Measurements from ENCODE around the gene EML5. TPM values are rescaled to one million over a fixed set of nuclear protein-coding genes. Genes with fewer than 3 reads are reported as not detected.

The EML5 gene
- total and polyA plus RNA-seq, 5 donors = 0.14 to 0.82 (median 0.42) TPM

DNA sequence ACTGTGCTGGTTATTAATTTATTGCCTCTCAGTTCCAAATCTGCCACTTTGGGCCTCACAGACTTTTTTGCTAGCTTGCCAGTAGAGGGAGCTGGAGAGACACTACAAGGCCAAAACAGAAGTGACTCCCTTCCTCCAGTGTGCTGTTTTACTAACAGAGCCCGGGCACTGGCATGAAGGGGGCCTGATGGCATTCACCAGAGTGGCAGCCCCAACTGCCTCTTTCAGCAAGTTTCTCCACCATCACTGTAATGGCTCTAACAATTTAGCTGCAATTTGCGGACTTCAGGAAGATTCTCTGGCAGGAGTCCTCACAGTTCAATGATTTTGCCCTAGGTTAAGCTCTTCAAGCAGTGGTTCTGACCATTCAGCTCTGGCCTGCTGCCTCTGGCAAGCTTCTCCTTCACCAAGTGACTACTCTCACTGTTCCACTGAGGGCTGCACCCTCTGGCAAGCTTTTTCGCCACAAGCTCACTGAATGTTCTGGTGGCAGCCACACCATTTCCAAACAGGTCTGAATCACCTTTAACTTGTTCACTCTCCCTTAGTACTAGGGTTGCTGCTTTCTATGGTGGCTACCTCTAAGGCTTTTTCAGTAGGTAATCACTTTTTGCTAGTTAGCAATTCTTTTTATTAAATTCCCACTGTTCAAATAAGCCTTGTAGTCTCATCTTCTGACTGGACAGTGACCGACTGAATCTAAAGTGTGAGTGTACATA is 125.0 kb downstream of the EML5 start:
- DNase-seq (peak; percentile 32 to 63 (median 49)), ATAC-seq (peak; percentile 79 to 88)
- intact Hi-C loops (cut with DNase I) = loop anchor here in 1 of 4 donors (5.0 kb wide), 1 partner anchor 1245 kb away; no protein-coding TSS in a partner anchor
- Histone ChIP-seq H3K27ac (ENCODE audit: low read length) (no peak overlapping the region), H3K27me3 (ENCODE audit: control insufficient read depth, insufficient read depth) (no peaks in the 10 kb centered on the region), H3K9me3 (ENCODE audit: control insufficient read depth, low read length) (no peaks in the 10 kb centered on the region), H3K4me1 (ENCODE audit: control insufficient read depth, insufficient read depth, low read length) (no peaks in the 10 kb centered on the region), H3K4me3 (ENCODE audit: low read length) (no peak overlapping the region)
- 43% methylated on average over 4 of the region's 4 CpGs for WGBS

- H3K4me1 ChIP-seq (ENCODE audit: control insufficient read depth, insufficient read depth, low read length) = no peaks in the 10 kb centered on the region
- H3K4me3 ChIP-seq (ENCODE audit: low read length) = no peak overlapping the region
- no peaks in the 10 kb centered on the region for H3K27me3 ChIP-seq (ENCODE audit: control insufficient read depth, insufficient read depth)
- ATAC-seq = no peak
- H3K27ac ChIP-seq (ENCODE audit: low read length) = no peak overlapping the region
- no peak for DNase-seq
- H3K9me3 ChIP-seq (ENCODE audit: control insufficient read depth, low read length) = no peaks in the 10 kb centered on the region
- 75% methylated on average over 5 of the region's 5 CpGs for WGBS
- intact Hi-C loops (cut with DNase I) = no loop called here
Observed at GRCh38 chr14:88660056-88660455, 132.7 kb downstream of the EML5 start.

- H3K27ac ChIP-seq (ENCODE audit: low read length) = no peak overlapping the region
- 65% methylated on average over 1 of the region's 1 CpG for WGBS
- no peaks in the 10 kb centered on the region for H3K4me1 ChIP-seq (ENCODE audit: control insufficient read depth, insufficient read depth, low read length)
- intact Hi-C loops (cut with DNase I) = no loop called here
- H3K4me3 ChIP-seq (ENCODE audit: low read length) = no peak overlapping the region
- DNase-seq (no peak), ATAC-seq (no peak)
- H3K9me3 ChIP-seq (ENCODE audit: control insufficient read depth, low read length) = no peaks in the 10 kb centered on the region
- no peaks in the 10 kb centered on the region for H3K27me3 ChIP-seq (ENCODE audit: control insufficient read depth, insufficient read depth)
Observed at GRCh38 chr14:88639221-88639620, 153.5 kb downstream of the EML5 start.

DNA sequence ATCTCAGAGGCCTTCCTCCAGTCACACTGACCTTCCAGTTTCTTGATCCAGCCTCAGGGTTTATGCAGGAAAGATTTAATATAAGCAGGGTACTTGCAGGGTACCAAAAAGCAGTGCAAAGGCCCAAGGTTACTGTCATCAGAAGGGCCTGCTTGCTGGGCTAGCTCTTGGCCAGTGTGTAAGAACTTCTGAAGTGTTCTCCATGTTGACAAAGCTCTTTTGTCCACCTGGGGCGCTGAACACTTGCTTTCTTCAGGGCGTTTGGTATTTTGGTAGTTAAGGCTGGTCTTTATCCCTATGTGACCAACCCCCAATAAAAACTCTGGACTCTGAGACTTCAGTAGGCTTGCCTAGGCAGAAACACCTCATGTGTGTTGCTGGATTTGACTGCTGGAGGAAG is 160.2 kb downstream of the EML5 start:
- DNase-seq = no peak
- no peaks in the 10 kb centered on the region for H3K27me3 ChIP-seq (ENCODE audit: control insufficient read depth, insufficient read depth)
- intact Hi-C loops (cut with DNase I) = no loop called here
- H3K27ac ChIP-seq (ENCODE audit: low read length) = no peak overlapping the region
- no peak overlapping the region for H3K4me3 ChIP-seq (ENCODE audit: low read length)
- H3K9me3 ChIP-seq (ENCODE audit: control insufficient read depth, low read length) = no peaks in the 10 kb centered on the region
- no peaks in the 10 kb centered on the region for H3K4me1 ChIP-seq (ENCODE audit: control insufficient read depth, insufficient read depth, low read length)
- 76% methylated on average over 2 of the region's 2 CpGs for WGBS
- no peak for ATAC-seq

DNA sequence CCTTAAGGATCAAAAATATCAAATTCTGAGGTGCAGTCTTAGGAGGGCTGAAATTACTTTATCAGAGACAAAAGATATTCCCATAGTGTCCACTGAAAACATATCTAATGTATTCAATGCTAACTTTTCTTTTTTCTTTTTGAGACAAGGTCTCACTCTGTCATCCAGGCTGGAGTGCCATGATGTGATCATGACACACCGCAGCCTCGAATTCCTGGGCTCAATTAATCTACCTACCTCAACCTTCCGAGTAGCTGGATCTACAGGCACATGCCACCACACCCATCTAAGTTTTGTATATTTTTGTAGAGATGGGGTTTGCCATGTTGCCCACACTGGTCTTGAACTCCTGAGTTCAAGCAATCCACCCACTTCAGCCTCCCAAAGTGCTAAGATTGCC is 161.7 kb downstream of the EML5 start:
- ATAC-seq = no peak
- H3K27me3 ChIP-seq (ENCODE audit: control insufficient read depth, insufficient read depth) = no peaks in the 10 kb centered on the region
- no peak overlapping the region for H3K4me3 ChIP-seq (ENCODE audit: low read length)
- DNase-seq = no peak
- H3K9me3 ChIP-seq (ENCODE audit: control insufficient read depth, low read length) = no peaks in the 10 kb centered on the region
- no peak overlapping the region for H3K27ac ChIP-seq (ENCODE audit: low read length)
- intact Hi-C loops (cut with DNase I) = no loop called here
- 69% methylated on average over 3 of the region's 3 CpGs for WGBS
- no peaks in the 10 kb centered on the region for H3K4me1 ChIP-seq (ENCODE audit: control insufficient read depth, insufficient read depth, low read length)

- no peak overlapping the region for H3K4me3 ChIP-seq (ENCODE audit: low read length)
- no peak overlapping the region for H3K27ac ChIP-seq (ENCODE audit: low read length)
- intact Hi-C loops (cut with DNase I) = no loop called here
- no peak for ATAC-seq
- no peaks in the 10 kb centered on the region for H3K4me1 ChIP-seq (ENCODE audit: control insufficient read depth, insufficient read depth, low read length)
- no peaks in the 10 kb centered on the region for H3K27me3 ChIP-seq (ENCODE audit: control insufficient read depth, insufficient read depth)
- no peak for DNase-seq
- no peaks in the 10 kb centered on the region for H3K9me3 ChIP-seq (ENCODE audit: control insufficient read depth, low read length)
- 38% methylated on average over 6 of the region's 6 CpGs for WGBS
Observed at GRCh38 chr14:88630565-88630964, 162.2 kb downstream of the EML5 start.

GRCh38 chr14:88628462-88628861 is 164.3 kb downstream of the EML5 start:
- DNase-seq (no peak), ATAC-seq (no peak)
- Histone ChIP-seq H3K27ac (ENCODE audit: low read length) (no peak overlapping the region), H3K9me3 (ENCODE audit: control insufficient read depth, low read length) (no peaks in the 10 kb centered on the region), H3K4me3 (ENCODE audit: low read length) (no peak overlapping the region), H3K4me1 (ENCODE audit: control insufficient read depth, insufficient read depth, low read length) (no peaks in the 10 kb centered on the region), H3K27me3 (ENCODE audit: control insufficient read depth, insufficient read depth) (no peaks in the 10 kb centered on the region)
- intact Hi-C loops (cut with DNase I) = no loop called here

GRCh38 chr14:88628033-88628432 is 164.7 kb downstream of the EML5 start:
- ATAC-seq (no peak), DNase-seq (no peak)
- Histone ChIP-seq H3K9me3 (ENCODE audit: control insufficient read depth, low read length) (no peaks in the 10 kb centered on the region), H3K4me1 (ENCODE audit: control insufficient read depth, insufficient read depth, low read length) (no peaks in the 10 kb centered on the region), H3K27me3 (ENCODE audit: control insufficient read depth, insufficient read depth) (no peaks in the 10 kb centered on the region), H3K4me3 (ENCODE audit: low read length) (no peak overlapping the region), H3K27ac (ENCODE audit: low read length) (no peak overlapping the region)
- intact Hi-C loops (cut with DNase I) = no loop called here

GRCh38 chr14:88625671-88626070 is 167.1 kb downstream of the EML5 start:
- H3K9me3 ChIP-seq (ENCODE audit: control insufficient read depth, low read length) = no peaks in the 10 kb centered on the region
- no peak for ATAC-seq

GRCh38 chr14:88621100-88621499 is 171.7 kb downstream of the EML5 start:
- H3K4me3 ChIP-seq (ENCODE audit: low read length) = no peak overlapping the region
- DNase-seq (no peak), ATAC-seq (no peak)
- H3K27ac ChIP-seq (ENCODE audit: low read length) = no peak overlapping the region
- H3K27me3 ChIP-seq (ENCODE audit: control insufficient read depth, insufficient read depth) = no peaks in the 10 kb centered on the region
- H3K9me3 ChIP-seq (ENCODE audit: control insufficient read depth, low read length) = no peaks in the 10 kb centered on the region
- WGBS = 62% methylated on average over 2 of the region's 2 CpGs
- no peaks in the 10 kb centered on the region for H3K4me1 ChIP-seq (ENCODE audit: control insufficient read depth, insufficient read depth, low read length)
- intact Hi-C loops (cut with DNase I) = no loop called here

More at GRCh38 chr14:88625671-88626070, 167.1 kb downstream of the EML5 start:
- WGBS = 92% methylated on average over 3 of the region's 3 CpGs
- intact Hi-C loops (cut with DNase I) = no loop called here
- Histone ChIP-seq H3K4me1 (ENCODE audit: control insufficient read depth, insufficient read depth, low read length) (no peaks in the 10 kb centered on the region), H3K27me3 (ENCODE audit: control insufficient read depth, insufficient read depth) (no peaks in the 10 kb centered on the region), H3K4me3 (ENCODE audit: low read length) (no peak overlapping the region), H3K27ac (ENCODE audit: low read length) (no peak overlapping the region)
- DNase-seq = no peak

- no peak overlapping the region for H3K4me3 ChIP-seq (ENCODE audit: low read length)
- H3K4me1 ChIP-seq (ENCODE audit: control insufficient read depth, insufficient read depth, low read length) = no peaks in the 10 kb centered on the region
- DNase-seq (no peak), ATAC-seq (no peak)
- 71% methylated on average over 5 of the region's 5 CpGs for WGBS
- H3K9me3 ChIP-seq (ENCODE audit: control insufficient read depth, low read length) = no peaks in the 10 kb centered on the region
- intact Hi-C loops (cut with DNase I) = no loop called here
- no peaks in the 10 kb centered on the region for H3K27me3 ChIP-seq (ENCODE audit: control insufficient read depth, insufficient read depth)
- H3K27ac ChIP-seq (ENCODE audit: low read length) = no peak overlapping the region
Observed at GRCh38 chr14:88618476-88618875, 174.3 kb downstream of the EML5 start.

- WGBS = 97% methylated on average over 1 of the region's 1 CpG
- DNase-seq (no peak), ATAC-seq (no peak)
Observed at GRCh38 chr14:88617479-88617878, 175.3 kb downstream of the EML5 start.

More at GRCh38 chr14:88617479-88617878, 175.3 kb downstream of the EML5 start:
- Histone ChIP-seq H3K4me3 (ENCODE audit: low read length) (no peak overlapping the region), H3K27ac (ENCODE audit: low read length) (no peak overlapping the region), H3K27me3 (ENCODE audit: control insufficient read depth, insufficient read depth) (no peaks in the 10 kb centered on the region), H3K4me1 (ENCODE audit: control insufficient read depth, insufficient read depth, low read length) (no peaks in the 10 kb centered on the region), H3K9me3 (ENCODE audit: control insufficient read depth, low read length) (no peaks in the 10 kb centered on the region)
- intact Hi-C loops (cut with DNase I) = no loop called here

Data from right cardiac atrium (tissue), 5 donors.